Measurements from ENCODE around the gene KRTAP5-3.

KRTAP5-3 gene

GRCh38 chr11:1608363-1608762, at the start of gene KRTAP5-3:
Gene KRTAP5-3, minus strand, starts transcription at chr11:1608463. Its CDS starts 78 bp downstream, at chr11:1608385.
- no peak for DNase-seq (ENCODE audit: extremely low read depth, low read depth)
- no peak for TF ChIP-seq CTCF (IDR thresholded peaks at IDR 0.05; ENCODE audit: low read depth, low read length)

GRCh38 chr11:1656670-1657069, 48.4 kb upstream of the KRTAP5-3 start:
- no peak for DNase-seq (ENCODE audit: extremely low read depth, low read depth)
- TF ChIP-seq CTCF (IDR thresholded peaks at IDR 0.05; ENCODE audit: low read depth, low read length), result no peak

- no peak for TF ChIP-seq CTCF (IDR thresholded peaks at IDR 0.05; ENCODE audit: low read depth, low read length)
- no peak for DNase-seq (ENCODE audit: extremely low read depth, low read depth)
Observed at GRCh38 chr11:1656061-1656441, 47.8 kb upstream of the KRTAP5-3 start.

GRCh38 chr11:1655168-1656060, 47.2 kb upstream of the KRTAP5-3 start:
- TF ChIP-seq CTCF (IDR thresholded peaks at IDR 0.05; ENCODE audit: low read depth, low read length), result no peak
- no peak for DNase-seq (ENCODE audit: extremely low read depth, low read depth)

- DNase-seq (ENCODE audit: extremely low read depth, low read depth), result no peak
- TF ChIP-seq CTCF (IDR thresholded peaks at IDR 0.05; ENCODE audit: low read depth, low read length), result no peak
Observed at GRCh38 chr11:1654388-1655167, 46.3 kb upstream of the KRTAP5-3 start.

GRCh38 chr11:1653541-1654387, 45.5 kb upstream of the KRTAP5-3 start:
- no peak for DNase-seq (ENCODE audit: extremely low read depth, low read depth)
- no peak for TF ChIP-seq CTCF (IDR thresholded peaks at IDR 0.05; ENCODE audit: low read depth, low read length)

All from AG09319 (cell line).